Loucy (cell line): ENCODE results near the gene NF1.
"Not testable (repeated sequence)": the region's sequence is repeated elsewhere in the genome, so short reads cannot be mapped to it uniquely, and the experiment has no call there.

ENCODE experiments used
- H2AFZ ChIP-seq: fragments of 200-600 bp; sonication (generic); 2 replicates; pipeline ENCODE4 v1.6.0; 2016; ENCODE audit warnings: antibody characterized with exemption, mild to moderate bottlenecking, low read length, moderate library complexity
- H3F3A ChIP-seq: fragments of 200-600 bp; 2 replicates; pipeline ENCODE4 v1.6.0; 2016; ENCODE audit warnings: antibody characterized with exemption, low read depth, mild to moderate bottlenecking
- H3K27me3 ChIP-seq: fragments of 200-600 bp; sonication (generic); 2 replicates; pipeline ENCODE4 v1.6.1; 2014; ENCODE audit warnings: low read length, mild to moderate bottlenecking; ENCODE audit not compliant: insufficient read depth, poor library complexity, severe bottlenecking
- H3K36me3 ChIP-seq: fragments of 200-600 bp; sonication (generic); 2 replicates; pipeline ENCODE4 v1.6.1; 2016; ENCODE audit warnings: low read length; ENCODE audit not compliant: insufficient read depth
- H3K4me1 ChIP-seq: fragments of 200-600 bp; sonication (generic); 2 replicates; pipeline ENCODE4 v1.5.1; 2014; ENCODE audit warnings: low read length, mild to moderate bottlenecking; ENCODE audit not compliant: insufficient read depth, poor library complexity, severe bottlenecking
- H3K4me2 ChIP-seq: fragments of 200-600 bp; sonication (generic); 2 replicates; pipeline ENCODE4 v1.6.0; 2014; ENCODE audit warnings: antibody characterized with exemption, low read length, low read depth, mild to moderate bottlenecking; ENCODE audit not compliant: poor library complexity, severe bottlenecking
- H3K4me3 ChIP-seq: fragments of 200-600 bp; sonication (generic); 2 replicates; pipeline ENCODE4 v1.5.1; 2014; ENCODE audit warnings: low read length, mild to moderate bottlenecking, mixed read lengths; ENCODE audit not compliant: poor library complexity, severe bottlenecking
- H3K79me2 ChIP-seq: fragments of 200-600 bp; sonication (generic); 2 replicates; pipeline ENCODE4 v1.6.1; 2014; ENCODE audit warnings: low read length; ENCODE audit not compliant: insufficient read depth
- H3K9ac ChIP-seq: fragments of 200-600 bp; sonication (generic); 2 replicates; pipeline ENCODE4 v1.6.0; 2014; ENCODE audit warnings: mild to moderate bottlenecking, low read depth, low read length, moderate library complexity; ENCODE audit not compliant: poor library complexity, severe bottlenecking
- H3K9me2 ChIP-seq: fragments of 200-600 bp; sonication (generic); replicated peaks from 2 replicates; pipeline ENCODE4 v1.6.1; 2016; ENCODE audit warnings: low read depth, low read length, mixed read lengths
- H3K9me3 ChIP-seq: fragments of 200-600 bp; sonication (generic); 2 replicates; pipeline ENCODE4 v1.6.1; 2014; ENCODE audit warnings: mild to moderate bottlenecking, antibody characterized with exemption, low read length, low read depth; ENCODE audit not compliant: insufficient read depth
- H4K20me1 ChIP-seq: fragments of 200-600 bp; sonication (generic); 2 replicates; pipeline ENCODE4 v1.6.0; 2014; ENCODE audit warnings: antibody characterized with exemption, low read length, mild to moderate bottlenecking; ENCODE audit not compliant: insufficient read depth, poor library complexity, severe bottlenecking
- EZH2phosphoT487 ChIP-seq: fragments of 200-600 bp; IDR thresholded peaks from 2 replicates; pipeline ENCODE4 v1.6.1; 2018; ENCODE audit warnings: antibody characterized with exemption, mild to moderate bottlenecking, moderate library complexity, borderline replicate concordance
- TF ChIP-seq, protein P1 (sequence below): fragments of 200-600 bp; sonication (generic); conservative IDR thresholded peaks from 2 replicates; pipeline ENCODE4 v1.5.1; 2014; ENCODE audit warnings: mild to moderate bottlenecking, antibody characterized with exemption, low read length

The NF1 gene

GRCh38 chr17:31156326-31156725 is 61.5 kb downstream of the NF1 start:
- Histone ChIP-seq H3K4me1 (no peaks in the 10 kb centered on the region), H4K20me1 (peaks cover 3% of the 10 kb centered on the region), H3K4me3 (no peak overlapping the region), H3K79me2 (peaks cover 5% of the 10 kb centered on the region; the same call in 1 of the 2 replicates), H3K9me3 (no peaks in the 10 kb centered on the region), H3K36me3 (peaks cover 24% of the 10 kb centered on the region), H3K27me3 (no peaks in the 10 kb centered on the region), H3K9ac (no peak overlapping the region), H2AFZ (no peak overlapping the region), H3F3A (no peaks in the 10 kb centered on the region), H3K4me2 (no peak overlapping the region), H3K9me2 (no peaks in the 10 kb centered on the region)
- TF ChIP-seq, protein P1, sequence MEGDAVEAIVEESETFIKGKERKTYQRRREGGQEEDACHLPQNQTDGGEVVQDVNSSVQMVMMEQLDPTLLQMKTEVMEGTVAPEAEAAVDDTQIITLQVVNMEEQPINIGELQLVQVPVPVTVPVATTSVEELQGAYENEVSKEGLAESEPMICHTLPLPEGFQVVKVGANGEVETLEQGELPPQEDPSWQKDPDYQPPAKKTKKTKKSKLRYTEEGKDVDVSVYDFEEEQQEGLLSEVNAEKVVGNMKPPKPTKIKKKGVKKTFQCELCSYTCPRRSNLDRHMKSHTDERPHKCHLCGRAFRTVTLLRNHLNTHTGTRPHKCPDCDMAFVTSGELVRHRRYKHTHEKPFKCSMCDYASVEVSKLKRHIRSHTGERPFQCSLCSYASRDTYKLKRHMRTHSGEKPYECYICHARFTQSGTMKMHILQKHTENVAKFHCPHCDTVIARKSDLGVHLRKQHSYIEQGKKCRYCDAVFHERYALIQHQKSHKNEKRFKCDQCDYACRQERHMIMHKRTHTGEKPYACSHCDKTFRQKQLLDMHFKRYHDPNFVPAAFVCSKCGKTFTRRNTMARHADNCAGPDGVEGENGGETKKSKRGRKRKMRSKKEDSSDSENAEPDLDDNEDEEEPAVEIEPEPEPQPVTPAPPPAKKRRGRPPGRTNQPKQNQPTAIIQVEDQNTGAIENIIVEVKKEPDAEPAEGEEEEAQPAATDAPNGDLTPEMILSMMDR: no peak
- TF ChIP-seq EZH2phosphoT487: no peak

DNA sequence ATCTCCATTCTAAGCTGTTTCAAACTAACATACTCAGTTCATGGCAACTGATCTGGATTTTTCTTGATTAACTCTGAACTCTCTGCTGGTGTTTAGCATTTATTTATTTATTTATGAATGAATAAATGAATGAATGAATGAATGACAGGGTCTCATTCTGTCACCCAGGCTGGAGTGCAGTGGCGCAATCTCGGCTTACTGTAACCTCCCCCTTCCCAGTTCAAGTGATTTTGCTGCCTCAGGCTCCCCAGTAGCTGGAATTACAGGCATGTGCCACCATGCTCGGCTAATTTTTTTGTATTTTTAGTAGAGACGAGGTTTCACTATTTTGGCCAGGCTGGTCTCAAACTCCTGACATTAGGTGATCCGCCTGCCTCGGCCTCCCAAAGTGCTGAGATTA is 62.1 kb downstream of the NF1 start:
- H3K4me2 ChIP-seq, H2AFZ ChIP-seq, H3K4me3 ChIP-seq, H3K79me2 ChIP-seq, H3K9ac ChIP-seq, H3K9me2 ChIP-seq, H3F3A ChIP-seq, H4K20me1 ChIP-seq, H3K4me1 ChIP-seq, H3K27me3 ChIP-seq, H3K9me3 ChIP-seq: not testable (repeated sequence)
- peaks cover 24% of the 10 kb centered on the region for H3K36me3 ChIP-seq

DNA sequence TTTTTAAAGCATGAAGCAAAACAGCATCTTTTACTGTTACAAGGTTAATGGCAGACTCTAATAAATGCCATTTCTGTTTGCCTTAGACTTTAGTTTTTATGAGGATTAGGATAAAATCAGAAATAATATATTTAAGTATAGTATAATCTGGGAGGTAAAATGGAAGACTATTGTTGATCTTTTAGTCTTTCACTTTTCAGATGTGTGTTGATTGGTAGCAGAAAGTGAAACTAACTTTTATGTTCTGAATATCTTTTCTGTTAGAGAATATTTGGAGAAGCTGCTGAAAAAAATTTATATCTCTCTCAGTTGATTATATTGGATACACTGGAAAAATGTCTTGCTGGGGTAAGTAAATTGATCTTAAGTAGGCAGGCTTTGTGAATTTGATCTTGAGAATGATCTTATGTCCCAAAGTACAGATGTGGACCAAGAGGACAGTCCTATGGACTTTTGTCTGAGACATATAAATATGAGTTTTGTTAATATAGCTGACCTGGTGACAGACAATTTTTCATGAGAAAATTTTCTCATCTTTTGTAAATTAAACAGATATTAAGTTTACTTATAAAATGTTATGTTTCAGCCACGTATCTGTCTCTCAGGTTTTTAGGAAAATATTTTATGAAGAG is 64.1 kb downstream of the NF1 start:
- peak overlapping the region; percentile 52 for H3K4me2 ChIP-seq

More for the DNA sequence above, 64.1 kb downstream of the NF1 start:
- TF ChIP-seq, protein P1: no peak
- TF ChIP-seq EZH2phosphoT487: no peak
- H3K36me3 ChIP-seq: peaks cover 27% of the 10 kb centered on the region
- H3K9me2 ChIP-seq: no peaks in the 10 kb centered on the region
- H3K27me3 ChIP-seq: no peaks in the 10 kb centered on the region
- no peaks in the 10 kb centered on the region for H3K9me3 ChIP-seq
- H3K79me2 ChIP-seq: peaks cover 3% of the 10 kb centered on the region; the same call in 1 of the 2 replicates
- no peak overlapping the region for H2AFZ ChIP-seq
- peaks cover 3% of the 10 kb centered on the region for H4K20me1 ChIP-seq
- no peaks in the 10 kb centered on the region for H3K4me1 ChIP-seq
- H3K4me3 ChIP-seq: no peak overlapping the region
- no peak overlapping the region for H3K9ac ChIP-seq
- no peaks in the 10 kb centered on the region for H3F3A ChIP-seq
